ENCODE data around the gene USP30.

USP30 gene

DNA sequence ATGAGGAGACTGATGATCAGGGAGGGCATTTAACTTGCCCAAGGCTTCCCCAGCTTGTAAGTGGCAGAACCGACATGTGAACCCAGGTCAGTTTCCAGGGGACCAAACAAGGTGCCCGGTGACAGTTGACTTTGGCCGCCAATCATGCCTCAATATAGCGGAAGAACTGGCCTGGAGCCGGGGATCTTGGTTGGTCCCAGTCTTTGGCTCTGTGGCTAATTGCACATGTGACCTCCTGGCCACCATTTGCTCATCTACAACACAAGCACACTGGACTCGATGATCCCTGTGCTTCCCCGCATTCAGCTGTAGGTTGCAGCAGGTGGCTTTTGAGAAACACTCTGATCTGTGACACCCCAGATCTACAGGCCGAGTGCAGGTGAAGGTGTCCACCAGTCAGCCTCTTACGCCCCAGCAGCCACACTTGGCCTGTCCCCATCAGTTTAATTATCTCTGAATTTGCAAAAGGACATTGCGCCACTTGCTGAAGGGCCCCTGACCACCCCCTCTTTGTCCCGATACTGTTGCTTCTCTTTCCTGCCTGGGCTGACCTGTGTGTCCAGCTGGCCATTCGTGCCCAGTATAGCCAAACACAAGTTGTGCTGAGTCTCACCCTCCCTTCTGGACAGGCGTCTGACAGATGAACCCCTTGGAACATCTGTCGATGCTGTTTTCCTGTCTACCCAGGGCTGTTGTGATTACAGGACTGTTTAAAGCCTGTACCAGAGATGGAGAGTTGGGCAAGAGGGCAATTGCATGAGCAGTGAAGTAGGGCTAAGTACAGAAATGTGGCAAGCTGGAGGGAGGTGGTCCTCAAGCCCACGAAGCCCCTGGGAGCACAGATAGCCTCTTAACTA lies 78.1 kb downstream of the USP30 start:
- no peak for DNase-seq

DNA sequence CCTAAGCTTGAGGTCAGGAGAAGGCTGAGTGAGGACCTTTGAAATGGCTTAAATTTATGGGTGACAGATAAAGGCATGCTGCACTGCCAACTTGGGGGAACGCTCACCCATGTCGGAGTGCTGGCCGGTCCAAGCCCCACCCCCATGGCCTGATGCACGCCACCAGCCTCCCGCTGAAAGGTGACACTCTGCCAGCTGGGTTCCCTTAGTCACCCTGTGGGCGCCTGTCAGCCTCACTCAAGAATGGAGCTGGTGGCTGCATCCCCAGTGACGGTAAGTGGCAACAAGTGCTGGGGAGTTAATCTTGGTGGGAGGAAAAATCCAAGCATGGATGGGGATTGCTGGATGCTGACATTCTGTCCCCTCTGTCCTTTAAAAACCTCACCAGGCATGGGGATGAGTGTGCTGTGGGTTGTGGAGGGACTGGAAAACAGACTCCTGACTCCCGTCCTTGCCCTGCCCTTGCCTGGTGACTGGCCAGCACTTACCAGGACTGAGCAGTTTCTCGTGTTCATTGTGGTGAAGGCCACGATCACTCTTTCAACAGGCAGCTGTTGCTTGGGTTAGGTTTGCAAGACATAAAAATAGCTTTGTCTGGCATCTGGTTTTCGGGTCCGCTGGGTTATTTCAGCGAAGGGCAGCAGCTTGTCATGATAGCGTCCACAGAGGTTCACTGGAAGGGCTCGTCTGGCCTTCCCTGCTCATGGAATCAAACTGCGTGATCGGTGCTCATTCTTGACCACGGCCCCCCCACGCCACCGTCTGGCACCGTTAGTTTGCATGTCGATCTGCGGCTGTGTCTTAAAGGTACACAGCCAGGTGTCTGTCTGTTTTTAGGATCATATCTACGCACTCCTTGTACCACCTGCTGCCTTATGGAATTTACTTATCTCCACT lies 79.0 kb downstream of the USP30 start:
- DNase-seq, result peak; percentile 54

GRCh38 chr12:109134186-109134917 lies 82.0 kb downstream of the USP30 start:
- DNase-seq, result peak; percentile 76

- no peak for DNase-seq
Observed at GRCh38 chr12:109137055-109137454, 84.7 kb downstream of the USP30 start.

All from islet precursor cell (in vitro differentiated cells).